ENCODE results near the gene MRPL40.

The MRPL40 gene

GRCh38 chr22:19464546-19464945 lies 32.2 kb downstream of the MRPL40 start:
- DNase-seq, result no peak

DNA sequence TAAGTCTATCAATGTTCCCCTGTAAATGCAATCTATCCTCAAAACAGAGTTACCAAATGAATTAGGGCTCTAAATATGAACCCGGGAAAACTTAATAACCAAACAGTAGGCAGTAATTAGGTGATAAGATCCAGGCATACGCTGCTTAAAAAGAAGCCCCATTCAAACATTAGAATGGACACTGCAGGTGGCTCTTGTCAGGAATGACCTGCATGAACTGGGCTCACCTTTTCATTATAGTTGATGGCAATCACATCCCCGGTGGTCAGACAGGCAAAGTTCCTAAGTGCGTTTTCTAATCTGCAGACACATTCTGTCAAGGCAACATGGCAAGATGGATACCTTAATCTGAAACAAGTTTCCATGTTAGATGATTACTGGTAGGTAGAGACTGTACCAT lies 32.6 kb downstream of the MRPL40 start:
- no peak for DNase-seq

GRCh38 chr22:19466126-19466716 lies 33.9 kb downstream of the MRPL40 start:
- no peak for DNase-seq

DNA sequence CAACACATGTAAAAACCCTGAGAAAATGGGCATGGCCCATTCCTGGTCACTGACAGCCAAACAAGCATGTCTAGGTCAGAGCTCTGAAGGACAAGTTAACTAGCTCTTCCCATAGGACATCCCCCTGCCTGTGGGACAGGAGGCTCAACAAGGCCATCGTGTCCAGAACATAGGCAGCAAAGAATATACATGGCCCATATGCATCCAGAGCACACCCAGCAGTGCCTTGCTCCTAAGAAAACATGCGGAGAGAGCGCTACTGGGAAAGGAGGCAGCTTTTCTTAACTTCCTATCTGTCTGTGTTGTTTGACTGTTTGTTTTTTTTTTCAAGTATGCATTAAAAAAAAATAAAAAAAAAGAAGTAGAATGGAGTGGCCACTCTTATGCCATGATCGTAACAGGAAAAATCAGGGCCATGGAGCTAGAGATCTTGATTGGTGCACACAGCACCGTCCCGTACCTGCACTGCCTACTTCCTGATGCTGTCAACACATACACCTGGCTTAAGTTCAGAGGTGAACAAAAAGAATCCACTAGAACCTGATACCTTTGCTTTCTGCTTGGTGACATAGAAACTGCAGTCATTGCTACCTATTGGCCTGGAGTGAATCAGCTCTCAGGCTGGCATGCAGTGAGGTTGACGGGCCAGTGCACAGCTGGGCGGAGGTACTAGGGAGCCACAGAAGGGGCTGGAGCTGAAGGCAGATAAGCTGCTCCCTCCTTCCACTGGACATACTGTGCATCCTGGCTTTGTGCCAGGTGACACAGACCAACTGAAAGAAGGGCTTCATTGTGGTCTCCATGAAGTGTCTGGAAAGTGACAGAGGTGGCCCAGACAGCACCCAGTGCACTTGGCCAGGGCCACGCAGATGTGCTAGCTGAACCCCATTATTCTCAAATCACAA lies 34.8 kb downstream of the MRPL40 start:
- no peak for DNase-seq

GRCh38 chr22:19467912-19468311 lies 35.6 kb downstream of the MRPL40 start:
- DNase-seq, result no peak

GRCh38 chr22:19469421-19469820 lies 37.1 kb downstream of the MRPL40 start:
- no peak for DNase-seq

- DNase-seq, result no peak
These were observed 37.7 kb downstream of the MRPL40 start for GRCh38 chr22:19470010-19470409.

DNA sequence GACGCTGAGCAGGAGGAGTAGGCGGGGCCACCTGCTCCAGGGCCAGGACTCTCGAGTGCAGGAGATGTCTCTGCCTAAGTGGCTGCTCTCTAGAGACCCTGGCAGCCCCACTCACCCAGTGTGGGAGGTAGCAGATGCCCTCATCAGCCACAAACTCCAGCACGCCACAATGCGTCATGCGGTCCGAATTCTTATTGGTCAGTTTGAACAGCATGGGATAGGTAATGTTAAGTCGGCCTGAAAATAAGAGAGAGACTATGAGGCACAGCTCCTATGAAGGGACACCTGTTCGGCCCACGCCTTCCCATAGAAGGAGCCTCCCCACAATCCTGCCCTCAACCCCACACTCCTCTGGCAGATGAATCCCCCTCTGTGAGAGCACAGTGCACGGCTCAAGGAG lies 39.2 kb downstream of the MRPL40 start:
- DNase-seq, result no peak

- no peak for DNase-seq
These were observed 39.9 kb downstream of the MRPL40 start for GRCh38 chr22:19472233-19472632.

GRCh38 chr22:19473578-19473977 lies 41.2 kb downstream of the MRPL40 start:
- no peak for DNase-seq

- no peak for DNase-seq
These were observed 43.7 kb downstream of the MRPL40 start for GRCh38 chr22:19476023-19476422.

- DNase-seq, result no peak
These were observed 45.1 kb downstream of the MRPL40 start for GRCh38 chr22:19477321-19478044.

DNA sequence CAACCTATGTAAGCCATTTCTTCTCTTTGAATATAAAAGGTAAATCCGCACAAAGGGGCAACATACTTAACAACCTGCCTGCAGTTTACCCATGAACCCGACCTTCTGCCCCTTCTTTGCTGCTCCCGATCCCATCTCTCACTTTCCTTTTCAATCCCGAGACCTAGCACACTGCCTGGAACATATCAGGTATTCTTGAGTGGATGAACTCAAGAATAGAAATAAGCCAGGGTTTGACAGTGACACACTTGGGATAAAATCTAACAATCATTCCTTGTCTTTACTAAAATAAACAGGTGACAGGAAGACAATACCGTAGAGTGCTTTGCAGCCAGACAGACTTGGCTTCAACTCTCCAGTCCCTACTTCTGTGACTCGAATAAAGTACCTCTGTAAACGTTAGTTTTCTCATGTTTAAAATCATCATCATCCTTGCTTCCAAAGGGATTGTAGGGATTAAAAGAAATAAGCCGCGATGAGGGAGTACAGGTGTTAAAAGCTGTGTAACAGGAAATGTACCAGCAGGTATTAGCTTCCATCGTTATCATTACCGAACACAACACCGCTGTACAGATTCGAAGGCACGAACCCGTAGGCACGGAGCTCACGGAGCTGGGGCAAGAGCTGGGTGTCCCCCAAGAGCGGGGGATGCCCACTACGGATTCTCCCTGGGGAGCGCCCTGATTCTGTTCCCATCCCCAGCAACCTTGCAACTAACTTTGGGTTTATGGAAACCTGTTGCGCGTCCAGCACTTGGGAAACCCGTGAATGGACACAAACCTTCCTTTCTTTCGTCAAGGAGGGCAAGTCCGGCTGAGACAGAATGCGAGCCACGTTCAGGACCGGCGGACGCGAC lies 45.9 kb downstream of the MRPL40 start:
- no peak for DNase-seq

GRCh38 chr22:19478901-19479354 lies 46.6 kb downstream of the MRPL40 start, which contains the start of gene UFD1:
TSS of gene UFD1 (minus strand) at chr22:19479193. CDS start at chr22:19479085, 108 bp downstream.
- peak; percentile 47 for DNase-seq

DNA sequence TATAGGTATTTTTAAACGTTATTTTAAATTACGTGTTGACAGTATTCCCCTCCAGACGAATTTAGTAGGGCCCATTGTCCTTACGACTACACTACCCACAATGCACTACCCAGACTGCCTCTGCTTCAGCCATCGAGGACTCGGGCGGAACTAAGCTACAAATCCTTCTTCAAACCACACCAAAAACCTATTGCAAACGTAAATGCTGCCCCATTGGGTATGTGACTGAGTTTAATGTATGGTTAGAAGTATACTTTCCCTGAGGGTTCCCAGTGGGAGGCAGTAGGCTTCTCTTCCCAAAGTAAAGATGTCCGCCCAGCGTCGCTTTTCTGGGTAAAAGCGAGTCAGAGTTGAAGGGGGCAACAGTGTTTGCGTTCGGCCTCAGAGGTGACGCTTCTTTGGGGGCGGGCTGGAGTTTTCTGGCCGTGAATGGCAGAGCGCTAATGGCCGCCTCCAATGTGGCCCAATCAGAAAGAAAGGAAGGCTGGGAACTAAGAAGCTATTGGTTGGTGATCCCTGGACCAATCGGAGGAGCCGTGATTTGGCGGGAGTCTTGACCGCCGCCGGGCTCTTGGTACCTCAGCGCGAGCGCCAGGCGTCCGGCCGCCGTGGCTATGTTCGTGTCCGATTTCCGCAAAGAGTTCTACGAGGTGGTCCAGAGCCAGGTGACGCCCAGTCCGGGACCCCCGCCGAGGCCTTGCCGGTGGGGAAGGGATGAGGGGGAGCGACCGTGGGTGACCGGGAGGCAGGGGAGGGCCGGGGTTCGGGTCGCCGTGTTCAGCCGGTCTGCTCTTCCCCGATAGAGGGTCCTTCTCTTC lies 47.2 kb downstream of the MRPL40 start, which contains the start of gene CDC45:
CDC45 (plus strand) TSS at position 566 of the 818 bp plus-strand sequence; CDS start at position 615, 49 bp downstream.
- DNase-seq, result peak; percentile 88

DNA sequence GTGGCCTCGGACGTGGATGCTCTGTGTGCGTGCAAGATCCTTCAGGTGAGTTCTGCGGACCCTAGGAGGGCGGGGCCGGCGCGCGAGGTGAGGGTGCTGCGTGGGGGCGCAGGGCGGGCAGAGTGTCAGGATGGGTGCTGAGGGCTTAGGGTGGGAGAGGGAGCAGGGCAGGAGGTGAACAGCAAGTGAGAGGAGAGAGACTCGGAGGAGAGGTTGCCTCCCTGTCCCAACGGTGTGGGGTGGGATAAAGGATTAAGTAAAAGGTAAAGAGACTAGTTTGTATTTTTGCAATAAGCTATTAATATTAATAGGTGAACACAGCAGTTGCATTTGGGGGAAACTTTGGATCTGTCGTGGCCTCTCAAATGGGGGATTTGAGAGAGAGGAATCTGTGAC lies 47.8 kb downstream of the MRPL40 start:
- no peak for DNase-seq

- no peak for DNase-seq
These were observed 48.4 kb downstream of the MRPL40 start for GRCh38 chr22:19480789-19481188.

GRCh38 chr22:19482297-19482696 lies 50.0 kb downstream of the MRPL40 start:
- no peak for DNase-seq

DNA sequence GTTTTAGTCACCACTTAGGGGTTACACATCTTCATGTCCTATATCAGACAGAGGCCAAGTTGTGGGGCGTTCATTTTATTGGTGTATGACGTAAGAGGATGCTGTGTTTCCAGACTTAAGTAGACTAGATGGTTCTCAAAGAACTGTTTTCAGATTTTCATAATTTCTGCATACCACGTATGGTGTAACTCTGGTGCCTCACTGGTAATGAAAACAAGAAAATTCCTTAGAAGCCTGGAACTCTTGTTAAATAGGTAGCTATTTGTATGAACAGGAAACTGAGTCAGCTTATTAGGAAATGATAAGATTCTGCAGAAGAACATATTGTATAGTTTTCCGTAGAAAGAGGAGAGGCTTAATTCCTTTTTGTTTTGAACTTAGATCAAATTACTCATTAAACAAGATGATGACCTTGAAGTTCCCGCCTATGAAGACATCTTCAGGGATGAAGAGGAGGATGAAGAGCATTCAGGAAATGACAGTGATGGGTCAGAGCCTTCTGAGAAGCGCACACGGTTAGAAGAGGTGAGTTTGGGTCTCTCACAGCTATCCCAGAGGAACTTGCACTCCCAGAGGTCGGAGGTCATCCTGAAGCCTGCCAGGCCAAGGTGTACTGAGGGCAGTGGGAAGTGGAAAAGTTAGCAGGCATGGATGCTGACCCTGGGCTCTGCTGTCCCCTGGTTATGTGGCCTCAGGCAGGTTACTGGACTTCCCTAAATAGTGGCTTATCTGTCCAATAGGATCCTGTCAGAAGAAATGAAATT lies 51.3 kb downstream of the MRPL40 start:
- no peak for DNase-seq
